CD4-positive, alpha-beta memory T cell (primary cell): Measurements from ENCODE around the gene CPEB4. TPM values are rescaled to one million over a fixed set of nuclear protein-coding genes. Genes with fewer than 3 reads are reported as not detected.

ENCODE experiments used
- CTCF ChIA-PET: fragments of 350-600 bp; sonication (Branson Sonifier 250); formaldehyde crosslinking; loops from one replicate; lab custom pipeline; 2021; ENCODE audit warnings: inconsistent platforms; ENCODE audit not compliant: partially characterized antibody; lab: Charles Lee
- POLR2A ChIA-PET: fragments of 350-600 bp; sonication (Branson Sonifier 250); formaldehyde crosslinking; loops from one replicate; lab custom pipeline; 2021; ENCODE audit not compliant: partially characterized antibody; lab: Charles Lee
- DNase-seq, 5 donors: peaks; one replicate each; pipeline versions ENCODE4 v3.0.0 to v3.0.0-alpha.2; 2020 to 2022; ENCODE audit warnings: mixed read lengths in 1 of 5
- H3K27ac ChIP-seq: one replicate; pipeline ENCODE4 v1.7.0; 2013; ENCODE audit warnings: low read depth, low read length
- H3K27me3 ChIP-seq: 2 replicates; pipeline ENCODE4 v1.7.0; 2013; ENCODE audit warnings: mild to moderate bottlenecking, low read length, moderate library complexity; ENCODE audit not compliant: insufficient read depth
- H3K36me3 ChIP-seq: 2 replicates; pipeline ENCODE4 v1.7.0; 2013; ENCODE audit warnings: mild to moderate bottlenecking, low read length, moderate library complexity; ENCODE audit not compliant: insufficient read depth
- H3K4me1 ChIP-seq: 2 replicates; pipeline ENCODE4 v1.7.0; 2013; ENCODE audit warnings: mild to moderate bottlenecking, low read length, moderate library complexity; ENCODE audit not compliant: insufficient read depth
- H3K4me3 ChIP-seq, 2 donors: one replicate each; pipeline ENCODE4 v1.7.0; 2013; ENCODE audit warnings: low read length in 2 of 2, mild to moderate bottlenecking in 1 of 2
- H3K9me3 ChIP-seq, 2 donors: one replicate each; pipeline ENCODE4 v1.7.0; 2013; ENCODE audit warnings: low read length in 2 of 2, control low read depth in 1 of 2; ENCODE audit not compliant: control insufficient read depth in 1 of 2
- H3K27ac Mint-ChIP-seq, 7 donors: one replicate each; pipeline ENCODE4 v1.8.0; 2020 to 2021; ENCODE audit warnings: mixed read lengths in 7 of 7, mild to moderate bottlenecking in 6 of 7, inconsistent platforms in 3 of 7, moderate library complexity in 3 of 7
- H3K27me3 Mint-ChIP-seq, 2 donors: one replicate each; pipeline ENCODE4 v1.8.0; 2020 to 2021; ENCODE audit warnings: mixed read lengths in 2 of 2
- H3K36me3 Mint-ChIP-seq, 2 donors: one replicate each; pipeline ENCODE4 v1.8.0; 2020 to 2021; ENCODE audit warnings: mixed read lengths in 2 of 2, inconsistent platforms in 1 of 2, mild to moderate bottlenecking in 1 of 2
- H3K4me1 Mint-ChIP-seq, 4 donors: one replicate each; pipeline ENCODE4 v1.8.0; 2020 to 2021; ENCODE audit warnings: mixed read lengths in 4 of 4, mild to moderate bottlenecking in 1 of 4
- H3K4me3 Mint-ChIP-seq, 8 donors: one replicate each; pipeline ENCODE4 v1.8.0; 2020 to 2021; ENCODE audit warnings: mixed read lengths in 8 of 8, mild to moderate bottlenecking in 7 of 8, moderate library complexity in 6 of 8, inconsistent platforms in 3 of 8
- H3K9me3 Mint-ChIP-seq, 8 donors: one replicate each; pipeline ENCODE4 v1.8.0; 2020 to 2021; ENCODE audit warnings: mixed read lengths in 8 of 8, mild to moderate bottlenecking in 5 of 8, inconsistent platforms in 3 of 8, moderate library complexity in 1 of 8
- intact Hi-C: fragments of 100-400 bp; cut with micrococcal nuclease; formaldehyde crosslinking; loops from one replicate; pipeline ENCODE4 v1.15.1; 2023
- polyA plus RNA-seq, 2 donors: library from polyadenylated mRNA; unstranded; fragments of 300-500 nt; fragmentation: Illumina TruSeq; gene quantifications; one replicate each; pipeline ENCODE4 v1.2.3, GENCODE V29; 2021
- total RNA-seq, 2 experiments: library from RNA; stranded (reverse); gene quantifications; one replicate each; pipeline ENCODE4 v1.2.3, GENCODE V29; 2021

CPEB4 gene
- total and polyA plus RNA-seq, 4 experiments from 2014 or later = 1.9 to 18.3 (median 11.6) TPM

- H3K4me3 Mint-ChIP-seq = peak overlapping the region in 4 of 8 donors; percentile 43 to 84 (median 64)
- intact Hi-C loops = no loop called here
- H3K36me3 ChIP-seq = no peaks in the 10 kb centered on the region
- H3K27me3 Mint-ChIP-seq = no peaks in the 10 kb centered on the region
- no peaks in the 10 kb centered on the region for H3K27me3 ChIP-seq
- CTCF ChIA-PET = interaction anchor here (1.1 kb wide), 1 partner anchor 277 kb away, joined by 4 read pairs; the partner anchor contains the start of gene BOD1
- H3K9me3 Mint-ChIP-seq = no peaks in the 10 kb centered on the region
- no peak overlapping the region for H3K27ac ChIP-seq
- H3K4me1 ChIP-seq = peaks cover 58% of the 10 kb centered on the region
- DNase-seq = no peak
- H3K36me3 Mint-ChIP-seq = peaks cover 0 to 11% of the 10 kb centered on the region in 2 donors
- peaks cover 41 to 74% (median 47%) of the 10 kb centered on the region in 4 donors for H3K4me1 Mint-ChIP-seq
- H3K27ac Mint-ChIP-seq = peak overlapping the region in 2 of 7 donors; percentile 41 to 83
- no peaks in the 10 kb centered on the region for H3K9me3 ChIP-seq
- no peak overlapping the region for H3K4me3 ChIP-seq
- POLR2A ChIA-PET = interaction anchor here (1.1 to 5.9 kb wide), 2 partner anchors 24 to 277 kb away, joined by 3 to 41 read pairs; partner anchors contain the start of gene BOD1
These were observed 5.0 kb downstream of the CPEB4 start for GRCh38 chr5:173893192-173893561.

GRCh38 chr5:173895401-173896165 lies 7.4 kb downstream of the CPEB4 start:
- no peaks in the 10 kb centered on the region for H3K36me3 ChIP-seq
- no peak overlapping the region for H3K27ac Mint-ChIP-seq
- ChIA-PET CTCF (interaction anchor here (1.6 kb wide), 1 partner anchor 10 kb away, joined by 4 read pairs; no protein-coding TSS in a partner anchor), POLR2A (interaction anchor here (2.7 kb wide), 1 partner anchor 8 kb away, joined by 15 read pairs; the partner anchor contains the start of gene CPEB4)
- H3K27me3 Mint-ChIP-seq = no peaks in the 10 kb centered on the region
- intact Hi-C loops = loop anchor here (2.0 kb wide), 1 partner anchor 13 kb away; no protein-coding TSS in a partner anchor
- no peaks in the 10 kb centered on the region for H3K27me3 ChIP-seq
- no peaks in the 10 kb centered on the region for H3K9me3 Mint-ChIP-seq
- peaks cover 43% of the 10 kb centered on the region for H3K4me1 ChIP-seq
- no peaks in the 10 kb centered on the region for H3K9me3 ChIP-seq
- no peak for DNase-seq
- peak overlapping the region in 1 of 8 donors; percentile 44 for H3K4me3 Mint-ChIP-seq
- peaks cover 33 to 61% (median 38%) of the 10 kb centered on the region in 4 donors for H3K4me1 Mint-ChIP-seq
- H3K4me3 ChIP-seq = no peak overlapping the region
- H3K27ac ChIP-seq = no peak overlapping the region
- H3K36me3 Mint-ChIP-seq = peaks cover 3 to 13% of the 10 kb centered on the region in 2 donors

GRCh38 chr5:173896631-173897030 lies 8.5 kb downstream of the CPEB4 start:
- CTCF ChIA-PET = interaction anchor here (0.7 to 1.1 kb wide), 2 partner anchors 22 to 281 kb away, joined by 3 read pairs; no protein-coding TSS in a partner anchor
- no peak overlapping the region for H3K27ac Mint-ChIP-seq

GRCh38 chr5:173901705-173902104 lies 13.6 kb downstream of the CPEB4 start:
- Mint-ChIP-seq H3K27me3 (no peaks in the 10 kb centered on the region), H3K36me3 (peaks cover 3 to 11% of the 10 kb centered on the region in 2 donors), H3K9me3 (no peaks in the 10 kb centered on the region), H3K4me3 (no peak overlapping the region), H3K4me1 (peaks cover 22 to 51% (median 37%) of the 10 kb centered on the region in 4 donors), H3K27ac (peak overlapping the region in 2 of 7 donors; percentile 4 to 31)
- Histone ChIP-seq H3K27ac (no peak overlapping the region), H3K9me3 (no peaks in the 10 kb centered on the region), H3K27me3 (no peaks in the 10 kb centered on the region), H3K36me3 (no peaks in the 10 kb centered on the region), H3K4me1 (peaks cover 25% of the 10 kb centered on the region), H3K4me3 (no peak overlapping the region)
- DNase-seq = no peak
- POLR2A ChIA-PET = interaction anchor here (0.6 to 1.5 kb wide), 3 partner anchors 14 to 18 kb away, joined by 5 to 7 read pairs (median 6); partner anchors contain the start of gene CPEB4
- CTCF ChIA-PET = interaction anchor here (1.0 to 1.2 kb wide), 2 partner anchors 12 to 71 kb away, joined by 4 read pairs; no protein-coding TSS in a partner anchor
- intact Hi-C loops = no loop called here

More at GRCh38 chr5:173896631-173897030, 8.5 kb downstream of the CPEB4 start:
- peaks cover 34% of the 10 kb centered on the region for H3K4me1 ChIP-seq
- H3K4me3 Mint-ChIP-seq = no peak overlapping the region
- no peak overlapping the region for H3K27ac ChIP-seq
- no peaks in the 10 kb centered on the region for H3K27me3 ChIP-seq
- peaks cover 3 to 11% of the 10 kb centered on the region in 2 donors for H3K36me3 Mint-ChIP-seq
- no peaks in the 10 kb centered on the region for H3K9me3 ChIP-seq
- intact Hi-C loops = no loop called here
- H3K9me3 Mint-ChIP-seq = no peaks in the 10 kb centered on the region
- H3K36me3 ChIP-seq = no peaks in the 10 kb centered on the region
- DNase-seq = no peak
- no peaks in the 10 kb centered on the region for H3K27me3 Mint-ChIP-seq
- peaks cover 28 to 61% (median 36%) of the 10 kb centered on the region in 4 donors for H3K4me1 Mint-ChIP-seq
- POLR2A ChIA-PET = interaction anchor here (2.7 kb wide), 1 partner anchor 9 kb away, joined by 15 read pairs; the partner anchor contains the start of gene CPEB4
- H3K4me3 ChIP-seq = no peak overlapping the region

- Mint-ChIP-seq H3K9me3 (no peaks in the 10 kb centered on the region), H3K4me3 (no peak overlapping the region), H3K27ac (no peak overlapping the region), H3K4me1 (peaks cover 23 to 51% (median 38%) of the 10 kb centered on the region in 4 donors), H3K36me3 (peaks cover 3 to 11% of the 10 kb centered on the region in 2 donors), H3K27me3 (no peaks in the 10 kb centered on the region)
- peaks cover 21% of the 10 kb centered on the region for H3K4me1 ChIP-seq
- H3K36me3 ChIP-seq = no peaks in the 10 kb centered on the region
- no peak for DNase-seq
- H3K4me3 ChIP-seq = no peak overlapping the region
- H3K27ac ChIP-seq = no peak overlapping the region
- POLR2A ChIA-PET = interaction anchor here (0.6 to 1.4 kb wide), 3 partner anchors 14 to 15 kb away, joined by 3 to 9 read pairs (median 6); partner anchors contain the start of gene CPEB4
- intact Hi-C loops = no loop called here
- H3K27me3 ChIP-seq = no peaks in the 10 kb centered on the region
- CTCF ChIA-PET = interaction anchor here (1.0 to 3.2 kb wide), 3 partner anchors 18 to 70 kb away, joined by 4 to 10 read pairs (median 7); no protein-coding TSS in a partner anchor
- H3K9me3 ChIP-seq = no peaks in the 10 kb centered on the region
These were observed 14.2 kb downstream of the CPEB4 start for GRCh38 chr5:173902334-173902733.

GRCh38 chr5:173902743-173903142 lies 14.6 kb downstream of the CPEB4 start:
- no peak for DNase-seq
- Mint-ChIP-seq H3K27me3 (no peaks in the 10 kb centered on the region), H3K4me1 (peaks cover 26 to 56% (median 41%) of the 10 kb centered on the region in 4 donors), H3K36me3 (peaks cover 3 to 11% of the 10 kb centered on the region in 2 donors), H3K4me3 (no peak overlapping the region), H3K27ac (peak overlapping the region in 1 of 7 donors; percentile 20), H3K9me3 (no peaks in the 10 kb centered on the region)
- H3K9me3 ChIP-seq = no peaks in the 10 kb centered on the region
- peaks cover 21% of the 10 kb centered on the region for H3K4me1 ChIP-seq
- H3K36me3 ChIP-seq = no peaks in the 10 kb centered on the region
- ChIA-PET CTCF (interaction anchor here (1.1 to 3.2 kb wide), 6 partner anchors 10 to 287 kb away, joined by 4 to 10 read pairs (median 4); partner anchors contain the start of gene CPEB4), POLR2A (interaction anchor here (0.6 to 1.5 kb wide), 3 partner anchors 13 to 15 kb away, joined by 3 to 9 read pairs (median 5); partner anchors contain the start of gene CPEB4)
- no peaks in the 10 kb centered on the region for H3K27me3 ChIP-seq
- intact Hi-C loops = no loop called here
- no peak overlapping the region for H3K4me3 ChIP-seq
- H3K27ac ChIP-seq = no peak overlapping the region
